GM20000 (cell line): Measurements from ENCODE around the gene IQCH.

Experiments
- DNase-seq: peaks from one replicate; pipeline ENCODE4 v3.0.0; 2012; ENCODE audit warnings: low spot score
- CTCF ChIP-seq: IDR thresholded peaks from 2 replicates; pipeline ENCODE4 v1.5.1; 2012; ENCODE audit warnings: mild to moderate bottlenecking, control low read depth; ENCODE audit errors: extremely low read depth, missing control alignments

Gene IQCH

GRCh38 chr15:67303490-67304363 is 49.1 kb downstream of the IQCH start:
- peak; percentile 12 for TF ChIP-seq CTCF
- peak; percentile 39 for DNase-seq

GRCh38 chr15:67304778-67305177 is 50.2 kb downstream of the IQCH start:
- no peak for TF ChIP-seq CTCF
- DNase-seq, result no peak

- no peak for DNase-seq
- no peak for TF ChIP-seq CTCF
These were observed 50.9 kb downstream of the IQCH start for GRCh38 chr15:67305506-67305905.

- TF ChIP-seq CTCF, result no peak
- DNase-seq, result no peak
These were observed 52.6 kb downstream of the IQCH start for GRCh38 chr15:67307156-67307555.

- no peak for TF ChIP-seq CTCF
- DNase-seq, result no peak
These were observed 53.5 kb downstream of the IQCH start for GRCh38 chr15:67307889-67308597.

GRCh38 chr15:67311731-67312130 is 57.1 kb downstream of the IQCH start:
- no peak for TF ChIP-seq CTCF
- no peak for DNase-seq

- TF ChIP-seq CTCF, result no peak
- no peak for DNase-seq
These were observed 65.4 kb downstream of the IQCH start for GRCh38 chr15:67319961-67320360.
